Stimulated activated CD4-positive, alpha-beta T cell treated with anti-CD3 and anti-CD28 coated beads, TNF-alpha, amount 100 ng/mL, for 48 hours (primary cell): ENCODE data around the gene CD86.
"Not testable (repeated sequence)": the region's sequence is repeated elsewhere in the genome, so short reads cannot be mapped to it uniquely, and the experiment has no call there.

Experiments used
- DNase-seq, 3 donors: peaks; one replicate each; pipeline ENCODE4 v3.0.0-alpha.2; 2020; ENCODE audit warnings: low read depth in 3 of 3

CD86 gene, protein sequence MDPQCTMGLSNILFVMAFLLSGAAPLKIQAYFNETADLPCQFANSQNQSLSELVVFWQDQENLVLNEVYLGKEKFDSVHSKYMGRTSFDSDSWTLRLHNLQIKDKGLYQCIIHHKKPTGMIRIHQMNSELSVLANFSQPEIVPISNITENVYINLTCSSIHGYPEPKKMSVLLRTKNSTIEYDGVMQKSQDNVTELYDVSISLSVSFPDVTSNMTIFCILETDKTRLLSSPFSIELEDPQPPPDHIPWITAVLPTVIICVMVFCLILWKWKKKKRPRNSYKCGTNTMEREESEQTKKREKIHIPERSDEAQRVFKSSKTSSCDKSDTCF

GRCh38 chr3:122055215-122055614 lies at the start of gene CD86:
CD86 (plus strand) TSS chr3:122055362; CDS start chr3:122055490, 128 bp downstream.
- no peak for DNase-seq

GRCh38 chr3:122006267-122006666 lies 48.9 kb upstream of the CD86 start:
- DNase-seq = no peak

DNA sequence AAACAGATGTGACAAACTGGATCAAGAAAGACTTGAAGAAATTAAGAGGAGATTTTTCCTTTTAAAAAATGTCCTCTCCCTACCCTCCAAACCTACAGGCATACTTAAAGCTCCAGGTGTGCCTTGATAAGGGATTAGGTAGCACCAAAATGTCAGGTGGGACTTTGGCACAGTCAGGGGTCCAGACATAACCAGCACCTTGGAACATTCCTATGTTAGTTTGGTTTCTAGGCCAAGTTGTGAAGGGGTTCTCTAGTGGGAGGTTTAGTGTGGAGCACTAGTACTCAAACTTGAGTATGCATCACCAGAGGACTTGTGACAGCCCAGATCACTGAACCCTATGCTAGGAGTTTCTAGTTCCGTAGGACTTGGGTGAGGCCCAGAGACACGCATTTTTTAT lies 47.0 kb upstream of the CD86 start:
- DNase-seq = no peak

DNA sequence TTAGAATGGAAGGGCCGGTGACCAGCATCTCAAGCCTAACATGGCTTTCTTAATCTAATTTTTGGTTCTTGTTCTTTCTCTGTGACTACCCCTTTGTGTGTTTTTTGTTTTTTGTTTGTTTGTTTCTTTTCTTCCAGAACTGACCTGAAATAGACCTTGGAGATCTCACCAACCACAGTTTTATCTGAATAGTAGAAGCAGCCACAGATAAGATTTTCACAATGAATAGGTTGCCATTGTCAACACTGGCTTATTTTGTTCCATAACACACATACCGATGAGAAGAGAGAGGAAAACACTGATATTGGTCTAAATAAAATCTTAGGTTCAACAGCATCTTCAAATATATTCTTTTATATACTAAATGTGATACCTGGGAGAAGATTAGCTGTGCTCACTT lies 44.7 kb upstream of the CD86 start:
- DNase-seq = no peak

GRCh38 chr3:122011396-122011795 lies 43.8 kb upstream of the CD86 start:
- DNase-seq = no peak

- DNase-seq = no peak
Observed at GRCh38 chr3:122012821-122013220, 42.3 kb upstream of the CD86 start.

DNA sequence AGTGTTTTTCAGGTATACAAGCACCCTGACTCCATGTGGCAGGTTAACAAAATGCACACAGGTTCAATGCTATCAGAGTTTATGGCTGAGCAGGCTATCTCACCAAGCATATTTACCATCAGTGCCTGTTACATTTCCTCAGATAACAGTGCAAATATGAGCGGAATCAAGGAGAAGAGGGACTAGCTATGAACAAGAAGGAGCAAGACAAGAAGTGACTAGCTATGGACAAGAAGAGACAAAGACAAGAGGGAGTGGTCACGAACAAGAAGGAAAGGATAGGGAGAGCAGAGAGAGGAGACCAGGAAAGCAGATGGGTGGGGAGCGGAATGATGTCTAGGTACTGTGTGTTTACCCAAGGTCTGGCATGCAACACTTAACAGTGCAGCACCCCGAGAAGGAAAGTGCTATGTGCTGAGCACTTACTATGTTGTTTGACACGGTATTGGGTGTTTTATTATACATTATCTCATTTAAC lies 41.7 kb upstream of the CD86 start:
- DNase-seq = no peak

DNA sequence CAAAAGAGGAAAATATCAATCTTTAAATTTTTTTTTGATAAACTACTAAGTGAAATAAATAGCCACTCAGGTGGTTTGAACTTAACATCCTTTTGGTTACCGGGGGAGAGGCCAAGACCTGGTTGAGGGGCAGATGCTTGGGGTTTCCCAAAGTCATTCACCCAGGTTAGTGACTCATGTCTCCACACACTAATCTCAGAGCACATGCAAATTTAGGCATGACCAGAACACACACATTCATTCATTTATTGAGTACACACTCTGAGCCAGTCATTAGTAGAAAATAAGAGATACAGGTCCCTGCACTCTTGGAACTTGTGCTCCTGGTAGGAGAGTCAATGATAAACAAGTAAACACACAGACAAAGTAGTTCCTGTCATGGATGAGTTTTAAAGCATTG lies 40.4 kb upstream of the CD86 start:
- DNase-seq = no peak

GRCh38 chr3:122019493-122019892 lies 35.7 kb upstream of the CD86 start:
- DNase-seq = no peak

DNA sequence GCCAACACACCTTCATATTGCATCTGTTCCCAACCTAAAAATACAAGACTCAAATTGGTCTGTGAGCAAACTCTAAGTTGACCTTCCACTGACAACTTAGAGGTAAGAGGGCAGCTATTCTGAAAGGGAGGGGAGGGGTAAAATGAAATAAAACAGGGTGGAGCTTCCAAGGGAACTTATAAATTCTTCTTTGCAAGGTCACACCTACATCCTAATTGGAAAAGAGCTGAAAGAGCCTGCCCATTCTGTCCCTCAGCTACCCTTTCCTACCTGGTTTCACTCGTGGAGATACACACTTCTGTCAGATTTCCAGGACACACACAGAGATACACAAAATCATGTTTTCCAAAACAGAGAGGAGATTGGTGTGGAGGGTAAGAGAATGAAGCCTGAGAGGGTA lies 34.1 kb upstream of the CD86 start:
- DNase-seq = no peak

GRCh38 chr3:122021811-122022401 lies 33.3 kb upstream of the CD86 start, which contains the start of gene ILDR1:
ILDR1 (minus strand) TSS chr3:122022247; CDS start chr3:122022077, 170 bp downstream.
- DNase-seq = no peak

DNA sequence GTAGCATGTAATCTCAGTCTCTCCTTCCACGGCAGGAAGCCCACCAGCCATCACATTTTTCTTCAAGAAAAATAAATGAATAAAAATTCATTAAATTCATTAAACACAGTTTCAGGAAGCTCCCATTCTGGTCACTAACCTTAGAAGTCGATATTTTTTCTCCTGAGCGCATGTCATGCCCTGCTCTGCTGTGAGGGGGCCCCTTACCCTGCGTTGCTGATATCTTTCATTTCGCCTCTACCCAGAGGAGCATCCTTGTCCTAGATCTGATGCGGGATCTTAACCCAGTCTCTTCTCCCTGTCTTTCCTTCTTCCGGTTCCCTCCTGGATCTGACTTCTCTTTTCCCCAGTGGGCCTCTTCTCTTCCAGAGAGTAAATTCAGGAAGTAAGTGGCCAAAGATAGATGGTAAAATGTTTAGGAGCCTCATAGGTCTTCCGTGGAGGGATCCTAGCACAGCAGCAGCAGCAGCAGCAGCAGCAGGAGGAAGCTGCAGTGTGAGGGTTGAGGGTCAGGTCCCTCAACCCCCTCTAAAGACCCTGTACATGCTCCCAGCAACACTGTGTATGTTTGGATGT lies 31.7 kb upstream of the CD86 start:
- DNase-seq = no peak

- no peak for DNase-seq
Observed at GRCh38 chr3:122024800-122025199, 30.4 kb upstream of the CD86 start.

GRCh38 chr3:122025296-122025695 lies 29.9 kb upstream of the CD86 start:
- no peak for DNase-seq

GRCh38 chr3:122030381-122031122 lies 24.6 kb upstream of the CD86 start:
- DNase-seq = no peak

DNA sequence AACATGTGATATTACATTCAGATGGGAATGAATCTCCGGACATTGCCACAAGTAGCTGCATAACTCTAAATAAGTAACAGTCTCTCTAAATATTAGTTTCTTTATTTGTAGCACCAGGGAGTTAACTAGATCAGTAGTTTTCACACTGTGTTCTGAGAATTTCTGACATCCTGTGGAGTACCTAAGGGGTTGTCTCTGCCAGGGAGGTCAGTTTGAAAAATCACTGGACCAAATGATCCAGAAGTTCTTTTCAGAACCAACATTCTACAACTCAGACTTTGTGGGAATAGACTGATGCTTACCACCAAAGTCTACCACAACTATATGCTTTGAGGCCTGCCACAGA lies 24.1 kb upstream of the CD86 start:
- no peak for DNase-seq

GRCh38 chr3:122032531-122032930 lies 22.6 kb upstream of the CD86 start:
- no peak for DNase-seq

GRCh38 chr3:122033023-122033422 lies 22.1 kb upstream of the CD86 start:
- no peak for DNase-seq

- not testable (repeated sequence) for DNase-seq
Observed at GRCh38 chr3:122047296-122047695, 7.9 kb upstream of the CD86 start.

- DNase-seq = not testable (repeated sequence)
Observed at GRCh38 chr3:122047773-122048172, 7.4 kb upstream of the CD86 start.

GRCh38 chr3:122052968-122053367 lies 2.2 kb upstream of the CD86 start:
- no peak for DNase-seq

- no peak for DNase-seq
Observed at GRCh38 chr3:122057671-122058070, 2.5 kb downstream of the CD86 start.
